NOMO-1 treated with dmso at 0.1 percent for 144 hours (cell line): ENCODE measurements around the gene ARHGEF2.

Source experiments
- DNase-seq: peaks from one replicate; lab custom pipeline; 2025; ENCODE audit not compliant: unreplicated experiment; lab: John Stamatoyannopoulos, UW

The ARHGEF2 gene

DNA sequence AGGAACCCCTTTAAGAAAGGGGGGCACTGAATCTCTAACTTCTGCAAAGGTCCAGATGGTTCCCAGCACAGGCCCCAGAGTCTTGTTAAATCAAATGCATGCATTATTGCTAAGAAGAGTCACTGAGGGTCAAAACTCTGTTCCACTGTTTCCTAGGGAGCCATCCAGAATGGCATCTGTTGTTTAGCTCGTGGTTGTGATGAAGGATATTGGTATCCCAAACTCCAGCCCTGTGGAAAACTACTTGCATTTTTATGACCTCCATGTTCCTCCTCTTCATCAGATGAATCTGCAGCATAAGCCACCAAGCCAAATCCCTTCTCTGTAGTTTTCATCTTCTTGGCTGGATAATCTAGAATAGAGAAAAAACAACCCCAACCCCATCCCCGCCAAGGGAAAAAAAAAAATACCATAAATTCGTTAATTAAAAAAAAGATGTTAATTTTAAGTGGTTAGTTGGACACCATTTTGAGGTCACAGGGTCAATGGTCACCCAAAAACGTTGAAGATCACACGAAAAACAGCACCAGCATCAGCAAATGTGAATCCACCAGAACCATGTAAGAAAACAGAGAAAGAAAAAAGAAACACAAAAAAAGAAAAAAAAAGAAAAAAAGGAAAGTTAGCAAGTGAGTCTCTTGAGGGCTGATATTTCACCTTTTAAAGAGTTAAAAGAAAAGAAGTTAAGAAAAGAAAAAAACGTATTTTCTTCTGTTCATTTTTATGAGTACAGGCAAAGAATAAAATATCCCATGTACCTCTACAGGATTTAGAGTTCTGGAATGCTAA is 64.2 kb downstream of the ARHGEF2 start:
- no peak for DNase-seq

DNA sequence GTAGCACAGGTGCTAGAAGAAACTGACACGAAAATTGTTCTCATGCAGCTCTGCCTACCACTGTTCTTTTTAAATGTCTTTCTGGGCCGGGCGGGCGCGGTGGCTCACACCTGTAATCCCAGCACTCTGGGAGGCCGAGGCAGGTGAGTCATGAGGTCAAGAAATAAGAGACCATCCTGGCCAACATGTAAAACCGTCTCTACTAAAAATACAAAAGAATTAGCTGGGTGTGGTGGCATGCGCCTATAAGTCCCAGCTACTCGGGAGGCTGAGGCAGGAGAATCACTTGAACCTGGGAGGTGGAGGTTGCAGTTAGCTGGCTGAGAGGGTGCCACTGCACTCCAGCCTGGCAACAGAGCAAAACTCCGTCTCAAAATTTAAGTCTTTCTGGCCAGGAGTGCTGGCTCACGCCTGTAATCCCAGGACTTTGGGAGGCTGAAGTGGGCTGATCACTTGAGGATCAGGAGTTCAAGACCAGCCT is 66.3 kb downstream of the ARHGEF2 start:
- DNase-seq, result no peak

DNA sequence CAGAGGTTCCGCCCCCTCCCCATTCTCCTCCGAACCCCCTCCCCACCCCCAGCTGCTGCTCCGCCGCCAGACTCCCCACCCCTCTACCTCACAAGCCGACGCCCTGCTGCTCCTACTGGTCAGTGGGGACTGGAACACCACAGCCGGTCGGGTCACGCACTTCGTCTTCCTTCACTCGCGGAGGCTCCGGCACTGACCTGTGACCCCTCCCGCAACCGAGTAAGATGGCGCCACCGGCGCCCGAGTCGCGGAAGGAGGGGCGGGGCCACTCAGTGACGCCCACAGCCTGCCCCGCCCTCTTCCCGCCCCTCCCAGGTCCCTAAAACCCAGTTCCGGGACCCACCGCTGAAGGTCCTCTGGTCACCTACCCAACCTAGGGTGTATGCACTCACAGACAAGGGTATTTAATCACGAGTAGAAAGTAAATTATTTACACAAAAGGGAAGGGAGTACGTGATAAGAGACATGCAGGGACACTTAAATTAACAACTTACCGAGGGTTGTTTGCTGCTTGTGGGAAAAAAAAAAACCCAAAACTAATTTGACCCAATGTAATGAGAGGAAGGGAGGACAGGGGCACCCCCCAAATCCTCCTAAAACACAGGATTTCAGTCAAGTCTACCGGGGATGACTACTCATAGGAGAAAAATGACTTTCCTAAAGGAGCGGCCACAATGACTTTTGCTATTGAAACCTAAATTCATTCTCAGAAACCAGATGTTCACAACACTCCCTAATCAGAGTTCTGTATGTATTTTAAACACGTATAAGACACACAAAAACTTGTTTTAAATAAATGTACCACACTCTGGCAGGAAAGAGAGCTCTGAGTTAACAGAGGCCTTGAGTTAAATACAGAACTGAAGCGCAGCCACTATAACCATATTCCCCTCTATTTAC is 66.9 kb downstream of the ARHGEF2 start, which contains the start of gene RIT1:
RIT1 (minus strand) TSS at position 194 of the 900 bp plus-strand sequence. CDS start 588 bp downstream, outside the sequence.
- DNase-seq, result peak; percentile 54

DNA sequence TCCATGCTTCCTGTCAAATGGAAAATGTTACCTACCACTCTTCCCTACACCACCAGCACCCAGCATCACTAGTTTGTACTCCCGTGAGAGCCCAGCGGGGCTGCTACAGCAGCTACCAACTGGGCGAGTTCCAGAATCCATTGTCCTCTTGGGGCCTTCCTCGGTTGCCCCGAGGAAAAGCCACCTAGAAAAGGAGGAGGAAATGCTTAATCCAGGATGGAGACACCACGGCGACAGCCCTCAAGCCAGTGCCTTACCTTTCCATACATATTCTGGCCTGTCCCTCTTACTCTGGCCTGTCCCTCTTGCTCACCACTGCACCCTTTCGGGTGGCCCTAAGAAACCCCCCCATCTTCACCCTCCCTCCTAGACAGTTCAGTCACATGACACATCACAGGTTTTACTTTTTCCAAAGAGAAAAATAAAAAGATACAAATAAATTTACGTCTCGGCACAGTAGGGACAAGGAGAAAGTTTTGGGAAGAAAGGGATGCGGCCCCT is 67.7 kb downstream of the ARHGEF2 start:
- no peak for DNase-seq

DNA sequence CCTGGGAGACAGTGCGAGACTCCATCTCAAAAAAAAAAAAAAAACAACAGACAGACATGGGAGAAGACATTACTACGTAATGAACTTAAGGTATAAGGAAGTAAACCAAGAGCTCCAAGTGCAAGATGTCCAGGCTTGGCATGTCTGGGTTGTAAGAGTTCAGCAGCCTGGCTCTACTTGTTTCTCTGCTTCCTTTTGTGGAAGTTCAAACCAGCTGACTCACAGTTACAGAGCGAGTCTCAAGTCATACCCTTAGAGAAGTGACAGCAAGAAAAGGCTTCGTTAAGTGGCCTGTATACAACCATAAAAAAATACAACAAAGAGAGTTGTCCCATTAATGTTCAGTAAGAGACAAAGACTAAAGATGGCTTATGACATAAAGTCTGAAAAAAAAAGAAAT is 68.5 kb downstream of the ARHGEF2 start:
- peak; percentile 60 for DNase-seq

DNA sequence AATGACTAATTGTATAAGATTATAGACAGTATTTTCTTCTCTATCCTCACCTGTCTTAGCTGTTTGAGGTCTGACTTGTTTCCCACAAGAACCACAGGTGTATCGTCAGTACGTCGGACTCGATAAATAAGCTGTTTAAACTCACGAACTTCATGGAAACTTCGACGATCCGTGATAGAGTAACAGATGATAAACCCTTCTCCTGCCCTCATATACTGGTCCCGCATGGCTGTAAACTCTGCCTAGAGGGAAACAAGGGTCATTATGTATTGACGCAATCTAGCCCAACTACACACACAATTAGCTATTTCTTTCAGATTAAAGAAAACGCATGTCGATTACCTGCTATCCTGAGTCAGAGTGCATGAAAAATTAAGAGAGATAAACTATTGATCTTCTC is 74.1 kb downstream of the ARHGEF2 start:
- DNase-seq, result no peak

DNA sequence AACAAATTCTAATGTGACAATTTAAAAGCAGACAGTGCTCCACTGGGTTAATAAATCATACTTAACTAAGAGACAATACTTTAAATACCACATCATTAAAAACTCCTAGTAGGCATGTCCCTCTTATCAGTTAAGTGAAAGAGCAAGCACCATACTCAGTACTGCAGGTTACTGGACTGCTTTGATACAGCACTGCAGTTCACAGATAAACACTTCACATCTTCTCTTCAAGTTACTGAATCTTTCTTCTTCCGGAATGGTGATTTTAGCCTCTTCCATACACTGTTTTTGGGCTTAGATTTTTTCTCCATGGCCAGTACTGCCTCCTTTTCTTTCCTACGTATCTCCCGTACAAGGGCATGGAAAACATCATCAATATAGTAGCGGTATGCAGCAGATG is 78.2 kb downstream of the ARHGEF2 start:
- no peak for DNase-seq

DNA sequence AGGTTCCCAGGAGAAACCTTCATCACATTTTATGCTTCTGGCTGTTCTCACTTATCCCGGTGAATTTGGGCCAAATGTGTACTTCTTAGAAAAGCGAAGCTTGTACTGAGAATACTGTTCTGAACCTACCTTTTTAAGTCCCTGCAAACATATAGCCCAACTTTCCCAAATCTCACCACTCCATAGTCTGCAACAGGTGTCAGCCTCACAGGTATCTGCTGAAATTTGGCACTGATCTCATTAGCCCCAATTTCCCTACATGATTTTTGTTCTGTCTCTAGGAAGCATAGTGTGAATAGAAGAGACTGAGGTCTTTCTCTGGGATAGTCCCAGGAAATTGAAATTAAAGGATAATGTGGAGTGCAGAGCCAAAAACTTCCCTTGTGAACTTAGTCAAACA is 78.7 kb downstream of the ARHGEF2 start:
- DNase-seq, result no peak

DNA sequence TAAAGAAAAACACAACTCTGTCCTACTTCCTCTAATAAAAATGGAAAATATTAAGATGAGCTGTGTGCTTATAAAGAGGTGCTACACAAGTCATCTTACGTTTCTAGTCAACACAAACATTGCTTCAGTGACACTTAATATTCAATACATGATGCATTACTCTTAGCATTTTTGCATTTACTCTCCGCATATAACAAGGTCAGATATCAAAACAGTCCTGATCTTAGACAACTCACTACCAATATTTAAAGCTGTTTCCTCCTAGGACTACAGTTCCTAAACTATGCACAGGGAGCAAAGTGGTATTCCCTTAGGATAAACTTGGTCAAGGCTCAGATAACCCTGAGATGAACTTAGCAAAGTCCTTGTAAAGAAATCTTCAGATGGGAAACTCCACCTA is 79.5 kb downstream of the ARHGEF2 start:
- no peak for DNase-seq

DNA sequence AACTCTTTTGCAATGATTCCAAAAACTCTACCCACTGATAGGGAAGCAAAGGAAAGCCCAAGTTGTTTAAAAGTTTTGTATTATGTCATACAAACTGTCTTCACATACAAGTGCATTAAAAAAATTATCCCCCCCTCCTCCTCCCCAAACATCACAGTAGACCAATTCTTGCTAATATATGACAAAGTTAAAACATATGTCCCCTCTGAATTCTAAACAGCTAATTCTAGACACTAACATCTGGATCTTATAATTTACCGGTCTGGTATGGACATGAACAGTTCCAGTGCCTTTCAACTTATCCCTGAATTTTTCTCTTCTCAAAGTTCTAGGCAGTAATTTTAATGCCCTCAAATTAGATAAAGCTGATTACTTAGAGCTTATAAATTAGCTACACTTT is 80.6 kb downstream of the ARHGEF2 start:
- no peak for DNase-seq
